Endothelial cell of umbilical vein (primary cell): ENCODE data around the gene SLC9A9. TPM values are rescaled to one million over a fixed set of nuclear protein-coding genes. Genes with fewer than 3 reads are reported as not detected.

Experiments used
- BruUV-seq: library from RNA; stranded (reverse); fragments of 400-500 nt; replicated peaks from 2 replicates; lab custom pipeline; 2021; lab: Mats Ljungman, UMichigan
- CTCF ChIA-PET: fragments of 300-600, 350-600 bp; sonication (Branson Sonifier 250); formaldehyde crosslinking; loops from one replicate; lab custom pipeline; 2021; ENCODE audit warnings: antibody characterized with exemption, inconsistent platforms; lab: Charles Lee
- POLR2A ChIA-PET: fragments of 300-600, 350-600 bp; sonication (Branson Sonifier 250); formaldehyde crosslinking; loops from one replicate; lab custom pipeline; 2021; ENCODE audit warnings: antibody characterized with exemption, inconsistent platforms; lab: Charles Lee
- DNase-seq: peaks from one replicate; pipeline ENCODE4 v3.0.0-alpha.2; 2011; ENCODE audit warnings: low read depth, low spot score
- FAIRE-seq: peaks from 2 replicates; lab custom pipeline; 2011; peaks lifted over from hg19 to GRCh38; lab: Jason Lieb, UNC
- H2AFZ ChIP-seq: 2 replicates; pipeline ENCODE4 v1.6.0; 2012; ENCODE audit warnings: low read depth, low read length, control low read depth, inconsistent platforms
- H3K27ac ChIP-seq: 2 replicates; pipeline ENCODE4 v1.5.1; 2011; ENCODE audit warnings: low read depth, mild to moderate bottlenecking, control low read depth, low read length, moderate library complexity; ENCODE audit not compliant: insufficient read depth
- H3K27me3 ChIP-seq, 2 experiments: 2 replicates each; pipeline versions ENCODE4 v1.6.0 to v1.6.1; 2011; ENCODE audit warnings: low read length in 2 of 2, mixed read lengths in 1 of 2; ENCODE audit not compliant: control insufficient read depth in 2 of 2, insufficient read depth in 2 of 2
- H3K36me3 ChIP-seq, 2 experiments: 2 replicates in 1 of 2; 3 replicates in 1 of 2; pipeline ENCODE4 v1.5.1; 2011; ENCODE audit warnings: low read length in 2 of 2, mild to moderate bottlenecking in 1 of 2, moderate library complexity in 1 of 2; ENCODE audit not compliant: control insufficient read depth in 2 of 2, insufficient read depth in 2 of 2; ENCODE audit errors: extremely low read depth in 1 of 2
- H3K4me1 ChIP-seq: 3 replicates; pipeline ENCODE4 v1.5.1; 2011; ENCODE audit warnings: mild to moderate bottlenecking, low read length; ENCODE audit not compliant: control insufficient read depth, insufficient read depth; ENCODE audit errors: extremely low read depth
- H3K4me2 ChIP-seq: 2 replicates; pipeline ENCODE4 v1.6.1; 2011; ENCODE audit warnings: low read length, control low read depth, mixed read lengths; ENCODE audit not compliant: insufficient read depth
- H3K4me3 ChIP-seq, 3 experiments: fragments of 200-600 bp in 1 of 3; sonication (generic), shearing (Covaris generic) in 1 of 3; replicated peaks in 1 of 3; 2 replicates each; pipeline ENCODE4 v1.5.1; 2011 to 2016; ENCODE audit warnings: control low read depth in 3 of 3, low read length in 3 of 3, mild to moderate bottlenecking in 2 of 3, inconsistent platforms in 1 of 3, low read depth in 1 of 3, moderate library complexity in 1 of 3; ENCODE audit not compliant: insufficient read depth in 1 of 3
- H3K79me2 ChIP-seq: 2 replicates; pipeline ENCODE4 v1.6.0; 2012; ENCODE audit warnings: low read length, inconsistent platforms; ENCODE audit not compliant: control insufficient read depth, insufficient read depth
- H3K9ac ChIP-seq: replicated peaks from 2 replicates; pipeline ENCODE3; 2011; ENCODE audit warnings: low read length, control low read depth; ENCODE audit not compliant: insufficient read depth; ENCODE audit errors: extremely low read depth
- H3K9me1 ChIP-seq: replicated peaks from 3 replicates; pipeline ENCODE4 v1.6.0; 2011; ENCODE audit warnings: mild to moderate bottlenecking, low read length; ENCODE audit not compliant: control insufficient read depth, insufficient read depth; ENCODE audit errors: extremely low read depth
- H3K9me3 ChIP-seq: replicated peaks from 2 replicates; pipeline ENCODE4 v1.5.1; 2012; ENCODE audit warnings: low read length, inconsistent platforms; ENCODE audit not compliant: control insufficient read depth, insufficient read depth
- H4K20me1 ChIP-seq: replicated peaks from 2 replicates; pipeline ENCODE3; 2011; ENCODE audit warnings: mild to moderate bottlenecking, low read length; ENCODE audit not compliant: control insufficient read depth, insufficient read depth; ENCODE audit errors: extremely low read depth
- EZH2 ChIP-seq: IDR thresholded peaks from 2 replicates; pipeline ENCODE4 v1.6.1; 2012; ENCODE audit warnings: borderline replicate concordance, low read depth, mild to moderate bottlenecking, moderate library complexity, low read length, inconsistent platforms; ENCODE audit not compliant: severe bottlenecking
- FOS ChIP-seq: IDR thresholded peaks from 2 replicates; pipeline ENCODE4 v1.6.1; 2011; ENCODE audit warnings: mild to moderate bottlenecking, low read length, moderate library complexity, borderline replicate concordance; ENCODE audit not compliant: insufficient read depth
- GATA2 ChIP-seq: IDR thresholded peaks from 2 replicates; pipeline ENCODE4 v1.7.0; 2011; ENCODE audit warnings: low read depth, mild to moderate bottlenecking, moderate library complexity, mixed read lengths, low read length; ENCODE audit not compliant: insufficient read length, insufficient read depth
- JUN ChIP-seq: IDR thresholded peaks from 2 replicates; pipeline ENCODE4 v1.6.1; 2011; ENCODE audit warnings: borderline replicate concordance, low read depth; ENCODE audit not compliant: insufficient read length, insufficient read depth
- MYC ChIP-seq: IDR thresholded peaks from one replicate; pipeline ENCODE4 v1.6.1; 2011; ENCODE audit warnings: mild to moderate bottlenecking, low read depth, low read length
- POLR2A ChIP-seq: IDR thresholded peaks from 2 replicates; pipeline ENCODE4 v1.6.1; 2012; ENCODE audit warnings: low read depth, mild to moderate bottlenecking, control low read depth, low read length
- POLR2AphosphoS5 ChIP-seq: IDR thresholded peaks from 2 replicates; pipeline ENCODE4 v1.6.1; 2012; ENCODE audit warnings: low read depth, mild to moderate bottlenecking, control low read depth, low read length, moderate library complexity; ENCODE audit not compliant: insufficient read depth
- dilution Hi-C: fragments of 300-500 bp; cut with MboI; formaldehyde crosslinking; loops from one replicate; pipeline ENCODE4 v1.15.0; 2019; ENCODE audit warnings: low sequenced_read_pairs; ENCODE audit not compliant: extremely low pct_ligation_motif_present
- intact Hi-C: fragments of 100-400 bp; cut with micrococcal nuclease; formaldehyde crosslinking; loops from one replicate; pipeline ENCODE4 v1.10.0; 2022
- polyA plus RNA-seq, 4 experiments: library from polyadenylated mRNA; depleted of rRNA in 3 of 4; stranded (reverse) in 3 of 4; unstranded in 1 of 4; fragments of >200 nt; gene quantifications; 2 replicates each; pipeline versions ENCODE4 v1.2.1 to v1.2.3, GENCODE V29; 2011 to 2012; ENCODE audit warnings: missing spikeins in 1 of 4
- total RNA-seq: library from RNA; stranded (reverse); gene quantifications from 2 replicates; pipeline ENCODE4 v1.2.3, GENCODE V29; 2021
- TF ChIP-seq, protein P1 (sequence below), 2 donors: IDR thresholded peaks; 1 replicate in 1 of 2; 2 replicates in 1 of 2; pipeline ENCODE4 v1.5.1; 2011; ENCODE audit warnings: low read length in 2 of 2, mild to moderate bottlenecking in 2 of 2, moderate library complexity in 2 of 2, control low read depth in 1 of 2, inconsistent platforms in 1 of 2, low read depth in 1 of 2; ENCODE audit not compliant: insufficient read depth in 1 of 2; ENCODE audit errors: extremely low read depth in 1 of 2
- TF ChIP-seq, protein P2 (sequence below): IDR thresholded peaks from 2 replicates; pipeline ENCODE4 v1.6.1; 2011; ENCODE audit not compliant: insufficient read depth, insufficient read length

SLC9A9 gene
- total and polyA plus RNA-seq, 2 donors (not counting 3 experiments of a cell fraction or from before 2014, with no cell fraction given), result 1.5 to 1.8 TPM

GRCh38 chr3:143755978-143756377 lies 92.3 kb downstream of the SLC9A9 start:
- Histone ChIP-seq H3K9ac (no peak overlapping the region), H3K4me2 (no peak overlapping the region), H3K9me3 (no peaks in the 10 kb centered on the region), H4K20me1 (no peaks in the 10 kb centered on the region), H2AFZ (no peak overlapping the region), H3K4me3 (no peak overlapping the region), H3K9me1 (no peaks in the 10 kb centered on the region), H3K79me2 (no peaks in the 10 kb centered on the region), H3K36me3 (no peaks in the 10 kb centered on the region), H3K27ac (no peak overlapping the region), H3K4me1 (no peaks in the 10 kb centered on the region), H3K27me3 (peaks cover 0 to 3% of the 10 kb centered on the region in 2 experiments)
- CTCF ChIA-PET, result no interaction called here
- dilution Hi-C loops (no loop called here), intact Hi-C loops (no loop called here)
- no peak for TF ChIP-seq JUN
- no peak for TF ChIP-seq EZH2
- TF ChIP-seq POLR2A, result no peak
- TF ChIP-seq, protein P1, sequence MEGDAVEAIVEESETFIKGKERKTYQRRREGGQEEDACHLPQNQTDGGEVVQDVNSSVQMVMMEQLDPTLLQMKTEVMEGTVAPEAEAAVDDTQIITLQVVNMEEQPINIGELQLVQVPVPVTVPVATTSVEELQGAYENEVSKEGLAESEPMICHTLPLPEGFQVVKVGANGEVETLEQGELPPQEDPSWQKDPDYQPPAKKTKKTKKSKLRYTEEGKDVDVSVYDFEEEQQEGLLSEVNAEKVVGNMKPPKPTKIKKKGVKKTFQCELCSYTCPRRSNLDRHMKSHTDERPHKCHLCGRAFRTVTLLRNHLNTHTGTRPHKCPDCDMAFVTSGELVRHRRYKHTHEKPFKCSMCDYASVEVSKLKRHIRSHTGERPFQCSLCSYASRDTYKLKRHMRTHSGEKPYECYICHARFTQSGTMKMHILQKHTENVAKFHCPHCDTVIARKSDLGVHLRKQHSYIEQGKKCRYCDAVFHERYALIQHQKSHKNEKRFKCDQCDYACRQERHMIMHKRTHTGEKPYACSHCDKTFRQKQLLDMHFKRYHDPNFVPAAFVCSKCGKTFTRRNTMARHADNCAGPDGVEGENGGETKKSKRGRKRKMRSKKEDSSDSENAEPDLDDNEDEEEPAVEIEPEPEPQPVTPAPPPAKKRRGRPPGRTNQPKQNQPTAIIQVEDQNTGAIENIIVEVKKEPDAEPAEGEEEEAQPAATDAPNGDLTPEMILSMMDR (IDR thresholded peaks at IDR 0.05; ENCODE audit: extremely low read depth in 1 of 2, insufficient read depth in 1 of 2, low read depth in 1 of 2, low read length in 2 of 2), result no peak
- no peak for TF ChIP-seq FOS
- TF ChIP-seq, protein P2, sequence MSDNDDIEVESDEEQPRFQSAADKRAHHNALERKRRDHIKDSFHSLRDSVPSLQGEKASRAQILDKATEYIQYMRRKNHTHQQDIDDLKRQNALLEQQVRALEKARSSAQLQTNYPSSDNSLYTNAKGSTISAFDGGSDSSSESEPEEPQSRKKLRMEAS, result no peak
- TF ChIP-seq MYC, result no peak
- no peak for TF ChIP-seq POLR2AphosphoS5
- no peak for TF ChIP-seq GATA2
- FAIRE-seq (no peak), DNase-seq (no peak)
- BruUV-seq, result no TSS peak
- POLR2A ChIA-PET, result no interaction called here
